SK-N-MC (cell line): ENCODE results near the gene MED13L.

Experiments used
- EZH2 ChIP-seq: fragments of 200-600 bp; sonication (generic); IDR thresholded peaks from one replicate; pipeline ENCODE4 v1.6.1; 2017; ENCODE audit warnings: antibody characterized with exemption
- POLR2AphosphoS5 ChIP-seq: IDR thresholded peaks from 2 replicates; pipeline ENCODE4 v1.6.1; 2012; ENCODE audit warnings: mild to moderate bottlenecking, low read depth, low read length, borderline replicate concordance

DNA sequence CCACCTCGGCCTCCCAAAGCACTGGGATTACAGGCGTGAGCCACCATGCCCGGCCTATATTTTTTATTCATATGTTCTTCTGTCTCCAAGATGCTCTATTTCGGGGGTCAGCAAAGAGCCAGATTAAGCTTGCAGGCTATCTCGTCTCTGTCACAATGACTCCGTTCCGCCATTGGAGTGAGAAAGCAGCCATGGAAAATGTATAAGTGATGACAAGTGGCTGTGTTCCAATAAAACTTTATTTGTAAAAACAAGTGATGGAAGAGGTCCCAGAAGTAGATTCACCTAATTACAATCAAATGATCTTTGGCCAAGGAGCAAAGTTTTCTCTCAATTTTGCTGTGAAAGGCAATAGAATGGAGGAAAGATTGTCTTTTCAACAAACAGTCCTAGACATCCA lies 342.6 kb downstream of the MED13L start:
- TF ChIP-seq POLR2AphosphoS5 (no peak), EZH2 (no peak)
